ENCODE data around the gene HNRNPH1. TPM values are rescaled to one million over a fixed set of nuclear protein-coding genes. Genes with fewer than 3 reads are reported as not detected.

The HNRNPH1 gene
- total RNA-seq, 1 donor from 2014 or later: 657 TPM

DNA sequence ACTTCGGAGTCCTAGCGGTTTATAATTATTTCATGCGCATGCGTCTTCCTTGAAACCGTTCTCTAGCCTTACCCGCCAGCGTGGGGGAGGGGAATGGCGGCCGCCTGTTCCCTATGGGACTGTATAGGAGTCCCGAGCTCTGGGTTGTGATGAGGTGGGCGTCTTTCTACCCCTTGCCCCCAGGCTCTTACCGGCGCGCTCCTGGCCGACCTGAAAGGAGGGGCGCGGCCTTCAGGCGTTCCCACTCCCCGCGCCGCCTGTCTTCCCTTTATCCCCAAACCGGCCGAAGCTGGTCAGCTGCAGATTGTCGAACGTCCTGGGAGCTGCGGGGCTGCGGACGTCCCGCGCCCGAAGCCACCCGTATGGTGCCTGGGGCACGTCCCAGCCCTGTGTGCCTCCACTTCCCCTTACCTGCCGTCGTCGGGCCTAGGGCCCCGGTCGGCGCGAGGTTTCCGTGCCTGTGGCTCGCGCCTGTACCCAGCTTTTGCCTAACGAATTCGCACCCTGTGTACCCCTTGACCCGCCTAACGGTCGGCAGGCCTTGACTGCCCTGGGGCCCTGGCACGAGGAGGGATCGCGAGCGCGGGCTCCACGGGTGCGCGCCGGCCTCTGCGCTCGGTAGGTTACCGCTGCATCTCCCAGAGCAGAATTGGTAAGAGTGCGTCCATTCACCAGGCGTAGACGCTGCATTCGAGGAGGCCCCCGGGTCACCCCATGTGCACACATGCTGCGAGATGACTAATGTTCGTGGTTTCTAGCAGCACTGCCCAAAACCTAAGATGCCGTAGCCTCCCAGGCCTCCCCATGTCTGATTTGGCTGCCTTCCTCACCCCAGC lies 653 bp upstream of the HNRNPH1 start:
- no peak for TF ChIP-seq CTCF (IDR thresholded peaks at IDR 0.05; ENCODE audit: insufficient read depth, low read length, severe bottlenecking)
- FAIRE-seq (no peak), DNase-seq (ENCODE audit: low read depth) (peak; percentile 68)
- peak overlapping the region; percentile 64 for H3K4me3 ChIP-seq (ENCODE audit: low read depth, low read length)
- no peaks in the 10 kb centered on the region for H3K27me3 ChIP-seq (ENCODE audit: control insufficient read depth, insufficient read depth, low read length)
- peaks cover 15% of the 10 kb centered on the region for H3K36me3 ChIP-seq (ENCODE audit: control insufficient read depth, insufficient read depth, low read length)

DNA sequence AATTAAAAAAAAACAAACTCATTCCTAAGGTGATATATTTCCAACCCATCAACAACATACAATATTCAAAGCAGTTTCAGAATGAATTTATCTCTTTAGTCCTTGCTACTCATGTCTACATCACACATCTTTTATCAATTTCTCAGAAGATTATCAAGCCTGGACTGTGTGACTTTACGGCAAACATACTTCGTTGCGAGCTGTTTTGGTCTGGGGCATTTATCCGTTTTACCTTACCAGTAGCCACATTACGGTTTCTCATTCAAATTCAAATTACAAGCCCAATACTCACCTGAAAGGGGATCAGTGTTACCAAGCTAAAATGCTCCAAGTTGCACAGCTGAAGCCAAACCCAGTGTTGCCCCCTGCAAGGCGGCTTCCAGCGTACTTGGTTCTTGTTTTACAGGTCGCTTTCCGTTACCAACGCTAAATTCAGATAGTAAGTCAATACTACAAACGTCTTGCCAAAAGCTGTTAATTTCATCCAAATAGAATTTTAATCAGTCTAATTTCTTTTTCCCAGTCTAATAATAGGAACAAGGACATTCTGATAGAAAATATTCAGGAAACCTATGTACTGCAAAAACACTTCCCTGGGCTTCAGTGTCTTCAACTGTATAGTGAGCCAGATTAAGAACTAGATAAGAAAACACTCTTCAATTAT lies 1.8 kb downstream of the HNRNPH1 start:
- FAIRE-seq (no peak), DNase-seq (ENCODE audit: low read depth) (no peak)
- no peaks in the 10 kb centered on the region for H3K27me3 ChIP-seq (ENCODE audit: control insufficient read depth, insufficient read depth, low read length)
- peak overlapping the region; percentile 99 for H3K4me3 ChIP-seq (ENCODE audit: low read depth, low read length)
- H3K36me3 ChIP-seq (ENCODE audit: control insufficient read depth, insufficient read depth, low read length): peaks cover 27% of the 10 kb centered on the region
- TF ChIP-seq CTCF (IDR thresholded peaks at IDR 0.05; ENCODE audit: insufficient read depth, low read length, severe bottlenecking): no peak

DNA sequence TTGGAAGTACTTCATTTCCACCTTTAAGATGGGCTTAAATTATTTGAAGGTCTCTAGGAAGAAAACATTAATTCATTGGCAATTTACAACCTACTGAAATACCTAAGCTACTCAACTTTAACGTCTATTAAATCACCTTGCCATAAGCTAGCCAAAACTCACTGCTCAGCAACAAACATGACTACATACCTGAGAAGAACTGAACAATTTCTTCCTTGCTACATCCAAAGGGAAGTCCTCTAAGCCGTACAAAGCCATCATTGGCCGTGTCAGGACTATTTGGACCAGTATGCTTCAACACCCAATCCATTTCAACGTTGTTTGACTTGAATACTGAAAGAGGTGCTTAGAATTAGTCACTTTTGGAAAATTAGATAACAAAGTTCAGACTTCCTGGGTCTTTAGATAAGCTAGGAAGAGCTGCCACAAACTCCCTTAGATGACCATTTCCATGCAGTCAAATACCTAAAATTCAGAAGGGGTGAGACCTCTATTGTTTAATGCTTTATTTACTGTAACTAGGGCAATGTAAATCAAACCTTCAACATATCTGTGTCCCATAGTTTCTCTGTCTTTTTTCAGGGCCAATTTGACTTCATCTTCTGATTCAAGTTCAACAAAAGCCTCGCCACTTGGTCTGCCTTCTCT lies 2.6 kb downstream of the HNRNPH1 start:
- peaks cover 33% of the 10 kb centered on the region for H3K36me3 ChIP-seq (ENCODE audit: control insufficient read depth, insufficient read depth, low read length)
- peak overlapping the region; percentile 99 for H3K4me3 ChIP-seq (ENCODE audit: low read depth, low read length)
- TF ChIP-seq CTCF (IDR thresholded peaks at IDR 0.05; ENCODE audit: insufficient read depth, low read length, severe bottlenecking): no peak
- no peaks in the 10 kb centered on the region for H3K27me3 ChIP-seq (ENCODE audit: control insufficient read depth, insufficient read depth, low read length)
- no peak for DNase-seq (ENCODE audit: low read depth)
- no peak for FAIRE-seq

- Histone ChIP-seq H3K4me3 (ENCODE audit: low read depth, low read length) (peak overlapping the region; percentile 99), H3K27me3 (ENCODE audit: control insufficient read depth, insufficient read depth, low read length) (no peaks in the 10 kb centered on the region), H3K36me3 (ENCODE audit: control insufficient read depth, insufficient read depth, low read length) (peaks cover 34% of the 10 kb centered on the region)
- FAIRE-seq: no peak
- no peak for TF ChIP-seq CTCF (IDR thresholded peaks at IDR 0.05; ENCODE audit: insufficient read depth, low read length, severe bottlenecking)
- DNase-seq (ENCODE audit: low read depth): no peak
Measured at GRCh38 chr5:179620293-179620692, 3.2 kb downstream of the HNRNPH1 start.

GRCh38 chr5:179619776-179620175 lies 3.7 kb downstream of the HNRNPH1 start:
- Histone ChIP-seq H3K27me3 (ENCODE audit: control insufficient read depth, insufficient read depth, low read length) (no peaks in the 10 kb centered on the region), H3K36me3 (ENCODE audit: control insufficient read depth, insufficient read depth, low read length) (peaks cover 36% of the 10 kb centered on the region), H3K4me3 (ENCODE audit: low read depth, low read length) (no peak overlapping the region)
- DNase-seq (ENCODE audit: low read depth) (peak; percentile 44), FAIRE-seq (no peak)
- TF ChIP-seq CTCF (IDR thresholded peaks at IDR 0.05; ENCODE audit: insufficient read depth, low read length, severe bottlenecking): no peak
